ENCODE results near the gene PAMR1.

- TF ChIP-seq CTCF (IDR thresholded peaks at IDR 0.05) = no peak
- TF ChIP-seq POLR2A (IDR thresholded peaks at IDR 0.05) = no peak
Observed at GRCh38 chr11:35523331-35523768, 2.1 kb downstream of the PAMR1 start.

Measured in gastroesophageal sphincter (tissue), 3 donors.